ENCODE data around the gene NEU3.
"Not testable (repeated sequence)": the region's sequence is repeated elsewhere in the genome, so short reads cannot be mapped to it uniquely, and the experiment has no call there.

The NEU3 gene

GRCh38 chr11:75031224-75031753, 42.6 kb downstream of the NEU3 start:
- DNase-seq, result no peak

GRCh38 chr11:75031771-75032549, 43.2 kb downstream of the NEU3 start:
- DNase-seq, result peak; percentile 57

- no peak for DNase-seq
These were observed 43.8 kb downstream of the NEU3 start for GRCh38 chr11:75032550-75032935.

GRCh38 chr11:75033916-75034315, 45.2 kb downstream of the NEU3 start:
- DNase-seq, result no peak

- DNase-seq, result no peak
These were observed 46.5 kb downstream of the NEU3 start for GRCh38 chr11:75035256-75035655.

GRCh38 chr11:75035911-75036565, 47.3 kb downstream of the NEU3 start:
- peak; percentile 28 for DNase-seq

- no peak for DNase-seq
These were observed 51.5 kb downstream of the NEU3 start for GRCh38 chr11:75040167-75040770.

GRCh38 chr11:75041263-75041662, 52.5 kb downstream of the NEU3 start:
- DNase-seq, result no peak

GRCh38 chr11:75041821-75042220, 53.1 kb downstream of the NEU3 start:
- DNase-seq, result not testable (repeated sequence)

- not testable (repeated sequence) for DNase-seq
These were observed 55.8 kb downstream of the NEU3 start for GRCh38 chr11:75044381-75045170.

GRCh38 chr11:75046668-75047067, 57.9 kb downstream of the NEU3 start:
- DNase-seq, result not testable (repeated sequence)

GRCh38 chr11:75047191-75047590, 58.5 kb downstream of the NEU3 start:
- no peak for DNase-seq

GRCh38 chr11:75049501-75050266, 61.0 kb downstream of the NEU3 start:
- not testable (repeated sequence) for DNase-seq

- no peak for DNase-seq
These were observed 61.8 kb downstream of the NEU3 start for GRCh38 chr11:75050516-75050915.

- DNase-seq, result no peak
These were observed 62.3 kb downstream of the NEU3 start for GRCh38 chr11:75051043-75051442.

GRCh38 chr11:75052457-75052856, 63.7 kb downstream of the NEU3 start:
- no peak for DNase-seq

- no peak for DNase-seq
These were observed 66.8 kb downstream of the NEU3 start for GRCh38 chr11:75055511-75055910.

GRCh38 chr11:75056814-75057213, 68.1 kb downstream of the NEU3 start:
- no peak for DNase-seq

GRCh38 chr11:75059299-75059698, 70.6 kb downstream of the NEU3 start:
- no peak for DNase-seq

GRCh38 chr11:75063741-75064314, 75.1 kb downstream of the NEU3 start:
- no peak for DNase-seq

GRCh38 chr11:75066061-75066460, 77.3 kb downstream of the NEU3 start:
- DNase-seq, result no peak

All from right hindlimb (tissue), 1 donor.